Measurements from ENCODE around the gene FNDC3B.

The FNDC3B gene

DNA sequence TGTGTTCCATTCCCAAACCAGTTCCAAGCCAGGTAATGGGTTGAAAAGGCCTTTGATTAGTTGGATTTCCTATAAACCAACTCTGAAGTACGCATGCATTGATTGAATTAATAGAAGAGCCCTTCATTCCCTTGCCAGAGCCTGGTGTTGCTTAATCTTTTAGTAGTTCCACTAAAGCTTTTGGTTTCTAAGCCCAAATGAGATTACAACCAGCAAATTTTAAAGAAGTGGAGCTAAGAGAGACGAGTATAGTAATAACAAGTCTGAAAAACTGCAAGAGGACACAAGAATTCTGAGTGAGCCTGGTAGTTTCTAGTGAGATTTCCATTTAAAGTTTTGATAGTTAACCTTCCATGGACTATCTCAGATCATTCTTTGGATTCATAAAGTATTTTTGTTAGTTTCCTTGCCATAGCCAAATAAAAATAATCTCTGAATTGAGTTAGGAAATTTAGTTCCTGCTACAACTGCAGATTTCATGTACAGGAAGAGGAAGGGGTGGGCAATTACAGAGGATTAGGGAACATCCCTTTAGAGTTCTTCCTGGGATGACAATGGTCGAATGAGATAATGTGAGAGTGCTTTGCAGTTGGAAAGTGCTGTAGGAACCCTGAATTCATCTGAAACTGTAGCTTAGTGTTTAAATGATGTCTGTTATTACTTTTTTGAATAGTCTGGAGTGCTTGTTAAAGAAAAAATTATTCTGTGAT lies 136.8 kb downstream of the FNDC3B start:
- FAIRE-seq, result no peak

- FAIRE-seq, result no peak
These were observed 137.7 kb downstream of the FNDC3B start for GRCh38 chr3:172177046-172177445.

GRCh38 chr3:172177803-172178316 lies 138.5 kb downstream of the FNDC3B start:
- FAIRE-seq, result no peak

DNA sequence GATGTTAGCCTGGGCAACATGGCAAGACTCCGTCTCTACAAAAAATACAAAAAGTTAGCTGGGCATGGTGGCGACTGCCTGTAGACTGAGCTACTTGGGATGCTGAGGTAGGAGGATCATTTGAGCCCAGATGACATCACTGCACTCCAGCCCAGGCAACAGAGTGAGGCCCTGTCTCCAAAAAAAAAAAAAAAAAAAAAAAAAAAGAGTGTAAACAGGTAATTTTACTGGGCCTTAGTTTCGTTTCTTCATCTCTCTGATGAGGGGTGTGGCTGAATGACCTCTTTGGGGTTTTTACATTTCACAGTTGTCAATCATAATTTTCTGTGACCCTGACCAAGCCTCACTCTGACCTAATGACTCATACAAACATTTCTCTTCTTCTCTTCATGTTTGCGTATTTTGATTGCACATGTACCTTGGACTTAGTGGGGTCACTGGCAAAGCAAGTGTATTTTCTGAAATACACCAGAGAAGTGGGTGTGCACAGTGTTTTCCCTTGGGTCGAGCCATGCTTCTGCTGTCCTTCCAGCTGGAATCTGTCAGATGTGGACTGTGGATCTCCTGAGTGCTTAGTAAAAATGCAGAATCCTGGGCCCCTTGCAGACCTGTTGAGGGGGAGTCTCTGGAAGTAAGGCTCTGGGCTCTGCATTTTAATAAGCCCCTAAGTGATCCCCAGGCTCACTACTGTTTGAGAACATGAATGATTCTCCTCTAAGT lies 140.5 kb downstream of the FNDC3B start:
- FAIRE-seq, result no peak

DNA sequence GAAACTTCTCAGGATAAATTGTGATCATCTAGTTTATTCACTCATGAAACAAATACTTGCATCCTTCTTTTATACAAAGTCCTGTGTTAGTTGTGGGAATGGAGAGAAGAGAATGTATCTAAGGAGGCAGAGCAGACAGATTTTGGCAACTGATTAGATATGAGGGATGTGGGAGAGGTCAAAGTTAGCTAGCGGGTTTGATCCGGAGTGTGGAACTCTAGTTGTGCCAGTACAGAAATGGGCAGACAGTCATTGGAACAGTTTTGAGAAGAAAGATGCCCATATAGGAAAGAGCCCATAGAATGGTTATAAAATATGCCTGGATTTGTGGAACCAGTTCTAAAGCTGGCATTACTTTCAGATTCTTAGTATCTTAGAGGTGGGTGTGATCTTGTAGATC lies 141.1 kb downstream of the FNDC3B start:
- no peak for FAIRE-seq

GRCh38 chr3:172181932-172182586 lies 142.7 kb downstream of the FNDC3B start:
- FAIRE-seq, result no peak

- FAIRE-seq, result no peak
These were observed 143.4 kb downstream of the FNDC3B start for GRCh38 chr3:172182797-172183196.

DNA sequence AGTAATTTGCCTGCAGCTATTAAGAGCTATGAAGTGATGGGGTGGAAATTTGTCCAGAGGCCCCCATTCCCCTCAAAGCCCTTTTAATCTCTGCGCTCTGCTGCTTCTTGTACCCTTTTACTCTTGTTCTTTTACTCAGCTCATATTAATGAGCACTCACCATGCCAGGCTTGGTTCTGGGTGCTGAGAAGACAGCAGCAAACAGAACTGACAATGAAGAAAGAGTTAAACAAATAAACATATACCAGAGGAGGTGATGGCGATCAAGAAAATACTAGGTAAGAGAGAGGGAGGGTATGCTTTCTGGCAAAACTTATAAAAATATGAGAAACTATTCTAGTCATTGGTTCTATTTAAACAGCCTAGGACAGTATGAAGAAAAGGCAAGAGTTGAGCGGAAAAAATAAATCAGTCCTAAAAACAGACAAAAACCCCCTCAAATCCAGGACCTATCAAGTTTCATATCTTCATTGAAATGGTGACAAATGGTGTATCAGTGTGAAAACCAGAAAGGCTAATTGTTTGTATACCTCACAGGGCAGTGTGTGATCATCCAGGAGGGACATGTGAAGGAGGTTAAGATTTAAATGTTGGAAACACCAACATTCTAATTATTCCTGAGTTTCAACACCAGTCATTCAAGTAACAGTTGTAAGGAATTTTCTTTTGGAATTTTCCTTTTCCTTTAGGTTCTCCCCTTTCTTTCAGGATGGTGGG lies 144.9 kb downstream of the FNDC3B start:
- FAIRE-seq, result no peak

- FAIRE-seq, result no peak
These were observed 146.5 kb downstream of the FNDC3B start for GRCh38 chr3:172185907-172186306.

DNA sequence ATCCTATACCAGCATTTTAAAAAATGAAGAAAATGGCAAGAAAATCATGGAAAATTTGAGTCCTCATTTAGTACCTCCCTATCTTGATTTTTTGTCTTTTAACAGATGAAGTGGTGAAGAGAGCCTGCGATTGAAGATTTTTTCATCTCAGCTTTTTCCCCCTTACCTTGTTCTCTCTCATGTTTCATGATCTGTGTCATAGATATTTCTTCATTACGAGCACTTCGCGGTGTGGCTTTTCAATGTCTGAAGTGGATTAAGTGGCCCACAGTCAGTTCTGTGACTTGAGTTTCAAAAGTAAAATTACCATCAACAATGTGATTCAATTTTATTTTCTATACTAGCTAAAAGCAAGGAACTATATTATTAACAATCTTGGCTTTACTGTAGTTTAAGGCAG lies 147.2 kb downstream of the FNDC3B start:
- FAIRE-seq, result no peak

- FAIRE-seq, result no peak
These were observed 148.1 kb downstream of the FNDC3B start for GRCh38 chr3:172187511-172187910.

GRCh38 chr3:172188511-172188910 lies 149.1 kb downstream of the FNDC3B start:
- FAIRE-seq, result no peak

GRCh38 chr3:172189213-172189612 lies 149.8 kb downstream of the FNDC3B start:
- no peak for FAIRE-seq

- FAIRE-seq, result no peak
These were observed 150.7 kb downstream of the FNDC3B start for GRCh38 chr3:172189987-172190603.

DNA sequence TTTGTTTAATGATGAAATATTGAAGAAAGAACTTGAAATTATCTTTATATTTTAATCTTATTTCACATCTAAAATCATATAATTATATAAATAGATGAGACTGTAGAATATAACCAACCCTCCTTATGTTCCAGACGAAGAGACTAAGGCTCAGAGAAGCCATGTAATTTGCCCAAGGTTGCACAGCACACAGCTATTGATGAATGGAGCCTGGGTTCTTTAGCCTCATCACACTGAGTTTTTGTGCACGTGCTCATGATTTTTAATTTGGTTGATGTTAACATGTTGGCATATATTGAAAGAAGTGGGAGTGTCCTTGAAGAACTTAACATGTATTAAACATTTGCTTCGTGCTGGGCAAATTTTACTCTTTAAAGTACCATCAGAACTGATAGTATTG lies 151.6 kb downstream of the FNDC3B start:
- FAIRE-seq, result no peak

DNA sequence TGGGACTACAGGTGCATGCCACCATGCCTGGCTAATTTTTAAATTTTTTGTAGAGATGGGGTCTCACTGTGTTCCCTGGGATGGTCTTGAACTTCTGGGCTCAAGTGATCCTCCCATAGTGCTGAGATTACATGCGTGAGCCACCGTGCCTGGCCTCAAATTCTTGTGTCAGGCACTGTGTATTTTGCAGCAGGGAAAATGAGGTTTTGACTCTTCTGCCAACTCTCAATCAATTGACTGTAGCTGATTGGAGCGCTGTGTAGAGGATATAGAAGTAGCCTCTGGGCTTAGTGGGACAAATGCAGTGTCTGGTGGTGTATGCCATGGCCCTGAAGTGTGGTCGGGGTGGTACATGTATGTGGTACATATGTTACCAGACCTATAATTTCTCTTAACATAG lies 152.3 kb downstream of the FNDC3B start:
- FAIRE-seq, result no peak

DNA sequence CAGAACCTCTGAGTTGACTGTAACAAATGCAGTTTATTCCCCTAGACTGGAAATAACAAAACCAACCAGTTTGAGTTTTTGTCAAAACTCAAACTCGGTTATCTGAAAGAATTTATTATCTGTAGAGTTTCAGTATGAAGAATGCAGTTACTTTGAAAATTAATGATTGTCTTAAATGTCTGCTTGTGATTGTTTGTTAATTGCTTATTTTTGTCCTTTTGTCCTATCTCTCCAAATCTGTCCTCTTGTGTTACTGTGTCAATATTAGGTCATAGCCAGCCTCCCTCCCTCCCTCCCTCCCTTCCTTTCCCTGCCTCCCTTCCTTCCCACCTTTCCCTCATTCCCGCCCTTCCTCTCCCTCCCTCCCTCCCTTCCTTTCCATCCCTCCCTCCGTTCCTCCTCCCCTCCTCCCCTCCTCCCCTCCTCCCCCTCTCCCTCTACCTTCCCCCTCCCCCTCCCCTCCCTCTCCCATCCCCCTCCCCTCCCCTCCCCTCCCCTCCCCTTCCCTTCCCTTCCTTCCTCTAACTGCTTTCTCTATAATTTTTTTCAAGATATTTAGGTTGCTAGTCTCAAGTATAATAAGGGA lies 153.5 kb downstream of the FNDC3B start:
- FAIRE-seq, result no peak

- no peak for FAIRE-seq
These were observed 154.1 kb downstream of the FNDC3B start for GRCh38 chr3:172193436-172193835.

GRCh38 chr3:172194702-172195406 lies 155.5 kb downstream of the FNDC3B start:
- FAIRE-seq, result no peak

DNA sequence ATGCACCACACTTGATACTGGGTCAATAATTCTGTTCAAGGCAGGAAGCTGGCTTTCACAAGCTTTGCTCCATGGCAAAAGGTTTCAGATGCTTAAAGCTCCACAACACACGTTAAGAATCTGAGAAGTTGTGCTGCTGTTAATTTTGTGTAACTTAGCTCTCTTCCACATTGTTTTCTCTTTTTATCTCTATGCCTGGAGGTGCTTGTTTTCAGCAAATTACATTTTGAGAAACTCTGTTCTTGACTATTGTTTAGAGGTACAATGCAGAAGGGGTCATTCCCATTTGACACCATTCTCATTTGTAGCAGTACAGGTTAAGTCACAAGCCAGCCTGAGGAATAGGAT lies 156.0 kb downstream of the FNDC3B start:
- no peak for FAIRE-seq

DNA sequence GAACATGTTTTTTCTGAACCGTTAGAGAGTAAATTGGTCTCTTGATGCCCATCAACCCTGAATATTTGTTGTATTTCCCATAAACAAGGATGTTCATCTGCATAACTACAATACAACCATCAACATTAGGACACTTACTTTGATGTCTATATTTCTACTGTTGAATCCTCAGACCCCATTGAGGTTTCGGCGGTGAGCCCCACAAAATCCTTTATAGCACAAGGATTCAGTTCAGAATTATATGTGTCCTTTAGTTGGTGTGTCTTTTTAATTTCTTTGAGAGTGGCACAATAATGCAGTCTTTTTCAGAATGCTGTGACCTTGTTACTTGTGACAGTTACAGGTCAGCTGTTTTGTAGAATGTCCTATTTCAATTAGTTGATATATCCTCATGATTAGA lies 158.0 kb downstream of the FNDC3B start:
- FAIRE-seq, result no peak

- no peak for FAIRE-seq
These were observed 159.1 kb downstream of the FNDC3B start for GRCh38 chr3:172198428-172198827.

Measured in TTC549 (cell line).